Glutamatergic neuron (in vitro differentiated cells): ENCODE results near the gene STK10. TPM values are rescaled to one million over a fixed set of nuclear protein-coding genes. Genes with fewer than 3 reads are reported as not detected.
A peak's percentile ranks its signal among the peaks of the same experiment; 100 is the strongest.

Experiments
- DNase-seq: peaks from one replicate; pipeline ENCODE4 v3.0.0; 2022
- H3K27ac Mint-ChIP-seq: one replicate; pipeline ENCODE4 v1.8.0; 2020; ENCODE audit warnings: mild to moderate bottlenecking, mixed read lengths, inconsistent platforms; ENCODE audit not compliant: unreplicated experiment
- H3K27me3 Mint-ChIP-seq: one replicate; pipeline ENCODE4 v1.8.0; 2020; ENCODE audit warnings: mild to moderate bottlenecking, moderate library complexity, mixed read lengths, inconsistent platforms; ENCODE audit not compliant: unreplicated experiment
- H3K36me3 Mint-ChIP-seq: one replicate; pipeline ENCODE4 v1.8.0; 2020; ENCODE audit warnings: mild to moderate bottlenecking, mixed read lengths, inconsistent platforms; ENCODE audit not compliant: unreplicated experiment
- H3K4me1 Mint-ChIP-seq: one replicate; pipeline ENCODE4 v1.8.0; 2020; ENCODE audit warnings: mild to moderate bottlenecking, low read depth, mixed read lengths, inconsistent platforms; ENCODE audit not compliant: unreplicated experiment
- H3K4me3 Mint-ChIP-seq: one replicate; pipeline ENCODE4 v1.8.0; 2020; ENCODE audit warnings: mild to moderate bottlenecking, mixed read lengths, inconsistent platforms; ENCODE audit not compliant: unreplicated experiment
- H3K9me3 Mint-ChIP-seq: one replicate; pipeline ENCODE4 v1.8.0; 2020; ENCODE audit warnings: mild to moderate bottlenecking, moderate library complexity, mixed read lengths, inconsistent platforms; ENCODE audit not compliant: unreplicated experiment
- CTCF ChIP-seq: fragments of 200-600 bp; sonication (generic); IDR thresholded peaks from one replicate; pipeline ENCODE4 v1.5.0; 2021; ENCODE audit not compliant: partially characterized antibody, unreplicated experiment
- total RNA-seq: library from RNA; stranded (reverse); fragmentation: NEBNext Ultra II Directional; extraction: Animal tissue kit (Norgen Biotek cat#: 25700); gene quantifications from one replicate; pipeline ENCODE4 v1.2.1, GENCODE V29; 2021; ENCODE audit not compliant: unreplicated experiment

STK10 gene
- total RNA-seq, 1 donor from 2014 or later = 84.7 TPM

GRCh38 chr5:172188893-172189692 is 1.1 kb upstream of the STK10 start:
- Mint-ChIP-seq H3K4me1 (peaks cover 10% of the 10 kb centered on the region), H3K4me3 (peak overlapping the region; percentile 75), H3K9me3 (peaks cover 4% of the 10 kb centered on the region), H3K27me3 (peaks cover 6% of the 10 kb centered on the region), H3K36me3 (no peaks in the 10 kb centered on the region), H3K27ac (peak overlapping the region; percentile 66)
- peak; percentile 7 for TF ChIP-seq CTCF
- peak; percentile 26 for DNase-seq

DNA sequence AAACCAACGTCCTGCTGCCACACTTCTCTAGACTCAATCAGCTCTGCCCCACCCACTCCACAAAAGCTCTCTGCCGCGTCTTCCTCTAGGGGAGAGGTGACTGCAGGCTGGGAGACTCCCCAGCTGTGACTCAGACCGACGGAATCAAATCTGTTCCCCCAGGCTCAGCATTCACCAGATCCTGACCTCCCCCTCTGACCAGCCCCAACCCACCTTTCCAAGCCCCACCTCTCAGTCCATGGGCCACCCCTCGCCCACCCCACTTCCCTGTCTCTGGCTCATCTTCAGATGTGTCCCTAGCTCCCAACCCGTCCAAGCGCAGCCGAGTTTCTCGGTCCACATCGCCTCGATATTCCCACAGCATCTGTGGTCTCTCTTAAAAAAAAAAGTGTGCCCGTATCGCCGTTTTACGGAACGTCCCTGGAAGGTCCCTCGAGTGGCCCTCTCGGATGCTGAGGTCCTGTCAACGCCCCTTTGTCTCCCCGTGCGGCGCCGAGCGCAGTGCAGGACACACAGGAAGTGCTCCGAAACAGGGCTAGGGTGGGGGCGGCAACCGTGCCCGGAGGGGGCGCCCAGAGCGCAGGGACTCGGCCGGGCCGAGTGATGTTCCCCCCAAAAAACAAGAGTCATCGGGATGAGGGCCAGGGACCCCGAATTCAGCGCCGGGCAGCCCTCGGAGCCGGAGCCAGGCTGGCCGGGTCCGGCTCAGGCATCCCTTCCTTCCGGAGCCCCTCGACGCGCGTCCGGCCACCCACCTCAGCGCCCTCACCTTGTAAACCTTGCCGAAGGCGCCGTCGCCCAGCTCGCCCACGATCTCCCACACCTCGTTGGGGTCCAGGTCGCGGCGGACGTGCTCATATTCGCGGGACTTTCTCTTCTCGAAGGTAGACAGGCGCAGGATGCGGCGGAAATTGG is 649 bp downstream of the STK10 start:
- H3K9me3 Mint-ChIP-seq = peaks cover 4% of the 10 kb centered on the region

DNA sequence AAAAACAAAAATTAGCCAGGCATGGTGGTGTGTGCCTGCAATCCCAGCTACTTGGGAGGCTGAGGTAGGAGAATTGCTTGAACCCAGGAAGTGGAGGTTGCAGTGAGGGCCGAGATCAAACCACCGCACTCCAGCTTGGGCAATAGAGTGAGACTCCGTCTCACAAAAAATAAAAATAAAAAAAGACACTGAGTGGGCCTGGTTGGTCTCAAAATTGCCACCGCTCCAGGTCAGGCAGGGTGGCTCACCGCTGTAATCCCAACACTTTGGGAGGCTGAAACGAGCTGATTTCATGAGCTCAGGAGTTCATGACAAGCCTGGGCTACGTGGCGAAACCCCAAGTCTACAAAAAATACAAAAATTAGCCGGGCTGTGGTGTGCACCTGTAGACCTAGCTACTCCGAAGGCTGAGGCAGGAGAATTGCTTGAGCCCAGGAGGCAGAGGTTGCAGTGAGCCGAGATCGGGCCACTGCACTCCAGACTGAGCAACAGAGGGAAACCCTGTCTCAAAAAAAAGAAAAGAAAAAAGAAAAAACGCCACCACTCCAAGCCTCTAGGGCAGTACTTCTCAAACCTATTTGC is 1.8 kb downstream of the STK10 start:
- H3K36me3 Mint-ChIP-seq = no peaks in the 10 kb centered on the region
- peaks cover 4% of the 10 kb centered on the region for H3K9me3 Mint-ChIP-seq
- peak overlapping the region; percentile 48 for H3K27ac Mint-ChIP-seq
- peaks cover 6% of the 10 kb centered on the region for H3K27me3 Mint-ChIP-seq
- TF ChIP-seq CTCF = no peak
- peak overlapping the region; percentile 99 for H3K4me3 Mint-ChIP-seq
- no peak for DNase-seq
- peaks cover 10% of the 10 kb centered on the region for H3K4me1 Mint-ChIP-seq

More for the DNA sequence above, 649 bp downstream of the STK10 start:
- peak overlapping the region; percentile 99 for H3K4me3 Mint-ChIP-seq
- H3K27me3 Mint-ChIP-seq = peaks cover 6% of the 10 kb centered on the region
- peaks cover 10% of the 10 kb centered on the region for H3K4me1 Mint-ChIP-seq
- peak overlapping the region; percentile 87 for H3K27ac Mint-ChIP-seq
- peak; percentile 53 for DNase-seq
- no peak for TF ChIP-seq CTCF
- H3K36me3 Mint-ChIP-seq = no peaks in the 10 kb centered on the region

DNA sequence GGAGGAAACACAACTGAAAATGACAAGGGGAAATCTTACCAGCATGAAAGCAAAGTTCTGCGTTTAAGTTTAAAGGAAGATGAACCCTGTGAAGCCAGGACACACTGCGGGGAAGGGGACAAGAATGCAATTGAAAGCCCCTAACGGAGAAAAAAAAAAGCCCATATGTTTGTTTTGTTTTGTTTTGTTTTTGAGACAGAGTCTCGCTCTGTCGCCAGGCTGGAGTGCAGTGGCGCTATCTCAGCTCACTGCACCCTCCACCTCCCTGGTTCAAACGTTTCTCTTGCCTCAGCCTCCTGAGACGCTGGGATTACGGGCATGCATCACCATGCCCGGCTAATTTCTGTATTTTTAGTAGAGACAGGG is 2.9 kb downstream of the STK10 start:
- H3K36me3 Mint-ChIP-seq = no peaks in the 10 kb centered on the region
- H3K27me3 Mint-ChIP-seq = peaks cover 6% of the 10 kb centered on the region
- peaks cover 4% of the 10 kb centered on the region for H3K9me3 Mint-ChIP-seq
- H3K27ac Mint-ChIP-seq = peak overlapping the region; percentile 15
- peaks cover 10% of the 10 kb centered on the region for H3K4me1 Mint-ChIP-seq
- peak overlapping the region; percentile 99 for H3K4me3 Mint-ChIP-seq
- no peak for DNase-seq
- TF ChIP-seq CTCF = no peak
